ENCODE results near the gene OR13C4.
"Not testable (repeated sequence)": the region's sequence is repeated elsewhere in the genome, so short reads cannot be mapped to it uniquely, and the experiment has no call there.

OR13C4 gene

GRCh38 chr9:104555521-104555920 is 28.5 kb upstream of the OR13C4 start:
- no peak for DNase-seq
- Histone ChIP-seq H3K4me1 (no peaks in the 10 kb centered on the region), H3K36me3 (no peaks in the 10 kb centered on the region)

DNA sequence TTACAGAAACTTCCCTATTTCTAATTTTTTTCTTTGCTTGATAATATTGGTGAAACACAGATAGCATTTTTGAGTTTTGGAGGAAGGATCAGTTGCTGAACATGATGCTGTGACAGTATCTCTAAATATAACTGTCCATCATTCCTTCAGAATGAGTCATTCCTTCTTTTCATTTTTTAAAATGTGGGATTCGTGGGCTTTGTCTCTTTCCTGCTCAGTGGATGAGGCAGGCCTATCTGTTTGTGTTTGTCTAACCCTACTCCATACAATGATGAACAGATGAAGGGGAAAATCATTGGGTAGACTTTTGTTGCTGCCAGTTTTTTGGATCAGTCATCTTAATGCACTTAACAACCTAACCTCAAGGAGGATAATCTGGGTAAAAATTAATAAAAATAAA is 26.3 kb upstream of the OR13C4 start:
- Histone ChIP-seq H3K4me3 (ENCODE audit: low read depth, low read length) (no peak overlapping the region), H3K36me3 (no peaks in the 10 kb centered on the region), H3K9me3 (no peaks in the 10 kb centered on the region), H3K4me1 (no peaks in the 10 kb centered on the region), H3K27me3 (no peaks in the 10 kb centered on the region)
- TF ChIP-seq, protein P1, sequence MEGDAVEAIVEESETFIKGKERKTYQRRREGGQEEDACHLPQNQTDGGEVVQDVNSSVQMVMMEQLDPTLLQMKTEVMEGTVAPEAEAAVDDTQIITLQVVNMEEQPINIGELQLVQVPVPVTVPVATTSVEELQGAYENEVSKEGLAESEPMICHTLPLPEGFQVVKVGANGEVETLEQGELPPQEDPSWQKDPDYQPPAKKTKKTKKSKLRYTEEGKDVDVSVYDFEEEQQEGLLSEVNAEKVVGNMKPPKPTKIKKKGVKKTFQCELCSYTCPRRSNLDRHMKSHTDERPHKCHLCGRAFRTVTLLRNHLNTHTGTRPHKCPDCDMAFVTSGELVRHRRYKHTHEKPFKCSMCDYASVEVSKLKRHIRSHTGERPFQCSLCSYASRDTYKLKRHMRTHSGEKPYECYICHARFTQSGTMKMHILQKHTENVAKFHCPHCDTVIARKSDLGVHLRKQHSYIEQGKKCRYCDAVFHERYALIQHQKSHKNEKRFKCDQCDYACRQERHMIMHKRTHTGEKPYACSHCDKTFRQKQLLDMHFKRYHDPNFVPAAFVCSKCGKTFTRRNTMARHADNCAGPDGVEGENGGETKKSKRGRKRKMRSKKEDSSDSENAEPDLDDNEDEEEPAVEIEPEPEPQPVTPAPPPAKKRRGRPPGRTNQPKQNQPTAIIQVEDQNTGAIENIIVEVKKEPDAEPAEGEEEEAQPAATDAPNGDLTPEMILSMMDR (IDR thresholded peaks at IDR 0.05; ENCODE audit: low read depth, low read length) = no peak
- DNase-seq = no peak

More at GRCh38 chr9:104555521-104555920, 28.5 kb upstream of the OR13C4 start:
- Histone ChIP-seq H3K9me3 (no peaks in the 10 kb centered on the region), H3K4me3 (ENCODE audit: low read depth, low read length) (no peak overlapping the region), H3K27me3 (no peaks in the 10 kb centered on the region)
- TF ChIP-seq, protein P1 (IDR thresholded peaks at IDR 0.05; ENCODE audit: low read depth, low read length) = no peak

DNA sequence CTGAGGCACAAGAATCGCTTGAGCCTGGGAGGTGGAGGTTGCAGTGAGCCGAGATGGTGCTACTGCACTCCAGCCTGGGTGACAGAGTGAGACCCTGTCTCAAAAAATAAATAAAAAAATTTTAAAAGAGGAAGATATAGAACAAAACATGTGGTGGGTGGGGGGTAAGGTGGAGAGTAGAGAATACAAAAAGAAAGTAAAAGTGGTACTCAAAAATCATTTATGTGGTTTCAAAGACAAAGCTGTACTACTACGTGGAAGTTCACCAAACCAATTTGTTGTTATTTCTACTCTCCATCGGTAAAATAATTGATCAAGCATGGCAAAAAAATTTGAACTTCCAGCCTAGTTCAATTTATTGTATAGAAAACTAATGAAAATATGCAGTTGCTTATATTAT is 17.6 kb upstream of the OR13C4 start:
- DNase-seq = no peak
- H3K36me3 ChIP-seq = no peaks in the 10 kb centered on the region
- no peaks in the 10 kb centered on the region for H3K4me1 ChIP-seq
- H3K9me3 ChIP-seq = no peaks in the 10 kb centered on the region
- no peak overlapping the region for H3K4me3 ChIP-seq (ENCODE audit: low read depth, low read length)
- no peaks in the 10 kb centered on the region for H3K27me3 ChIP-seq
- TF ChIP-seq, protein P1 (IDR thresholded peaks at IDR 0.05; ENCODE audit: low read depth, low read length) = no peak

- Histone ChIP-seq H3K9me3 (no peaks in the 10 kb centered on the region), H3K4me1 (no peaks in the 10 kb centered on the region), H3K27me3 (no peaks in the 10 kb centered on the region), H3K4me3 (ENCODE audit: low read depth, low read length) (no peak overlapping the region), H3K36me3 (no peaks in the 10 kb centered on the region)
- DNase-seq = no peak
- TF ChIP-seq, protein P1 (IDR thresholded peaks at IDR 0.05; ENCODE audit: low read depth, low read length) = no peak
Measured at GRCh38 chr9:104539275-104539674, 12.3 kb upstream of the OR13C4 start.

DNA sequence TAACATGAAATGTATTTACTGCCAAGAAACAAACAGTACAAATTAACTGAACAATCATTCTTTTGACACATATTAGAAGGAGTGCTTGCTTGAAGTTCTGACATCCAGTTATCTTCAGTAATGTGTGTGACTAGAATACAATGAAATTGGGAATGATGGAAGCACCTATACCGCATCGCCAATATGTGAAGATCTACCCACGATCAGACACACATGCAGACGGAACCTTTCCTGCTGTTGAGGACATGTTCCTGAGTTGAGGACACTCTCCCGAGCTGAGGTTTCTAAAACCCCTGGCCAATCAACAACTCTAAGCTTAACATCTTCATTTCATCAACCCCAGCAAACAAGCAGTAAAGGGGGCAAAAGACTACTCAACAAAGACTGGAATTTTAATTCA is 9.7 kb upstream of the OR13C4 start, which contains the start of gene OR13C3:
Gene OR13C3, minus strand, starts transcription at position 101 of the 400 bp plus-strand sequence. CDS start 133 bp downstream, outside the sequence.
- Histone ChIP-seq H3K9me3 (no peaks in the 10 kb centered on the region), H3K4me1 (no peaks in the 10 kb centered on the region), H3K4me3 (ENCODE audit: low read depth, low read length) (no peak within 1 kb of the TSS), H3K27me3 (no peaks in the 10 kb centered on the region), H3K36me3 (no peaks in the 10 kb centered on the region)
- no peak for DNase-seq
- TF ChIP-seq, protein P1 (IDR thresholded peaks at IDR 0.05; ENCODE audit: low read depth, low read length) = no peak

DNA sequence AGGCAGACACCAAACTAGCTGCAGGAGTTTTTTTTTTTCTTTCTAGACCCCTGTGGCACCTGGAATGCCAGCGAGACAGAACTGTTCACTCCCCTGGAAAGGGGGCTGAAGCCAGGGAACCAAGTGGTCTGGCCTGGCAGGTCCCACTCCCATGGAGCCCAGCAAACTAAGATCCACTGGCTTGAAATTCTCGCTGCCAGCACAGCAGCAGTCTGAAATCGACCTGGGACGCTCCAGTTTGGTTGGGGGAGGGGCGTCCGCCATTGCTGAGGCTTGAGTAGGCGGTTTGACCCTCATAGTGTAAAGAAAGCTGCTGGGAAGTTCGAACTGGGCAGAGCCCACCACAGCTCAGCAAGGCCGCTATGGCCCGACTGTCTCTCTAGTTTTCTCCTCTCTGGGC is 6.8 kb downstream of the OR13C4 start:
- H3K9me3 ChIP-seq; H3K4me3 ChIP-seq (ENCODE audit: low read depth, low read length); H3K27me3 ChIP-seq; DNase-seq; H3K36me3 ChIP-seq; H3K4me1 ChIP-seq: not testable (repeated sequence)

DNA sequence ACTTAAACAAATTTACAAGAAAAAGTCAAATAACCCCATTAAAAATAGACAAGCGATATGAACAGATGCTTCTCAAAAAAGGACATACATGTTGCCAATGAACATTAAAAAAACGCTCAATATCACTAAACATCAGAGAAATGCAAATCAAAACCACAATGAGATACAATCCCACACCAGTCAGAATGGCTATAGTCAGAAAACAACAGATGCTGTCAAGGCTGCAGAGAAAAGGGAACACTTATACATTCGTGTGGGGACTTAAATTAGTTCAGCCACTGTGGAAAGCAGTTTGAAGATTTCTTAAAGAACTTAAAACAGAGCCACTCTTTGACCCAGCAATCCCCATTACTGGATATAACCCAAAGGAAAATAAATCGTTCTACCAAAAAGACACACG is 12.1 kb downstream of the OR13C4 start:
- Histone ChIP-seq H3K36me3 (no peaks in the 10 kb centered on the region), H3K4me1 (no peaks in the 10 kb centered on the region), H3K9me3 (no peaks in the 10 kb centered on the region; the same call in 1 of the 2 replicates), H3K4me3 (ENCODE audit: low read depth, low read length) (no peak overlapping the region), H3K27me3 (no peaks in the 10 kb centered on the region)
- DNase-seq = no peak
- TF ChIP-seq, protein P1 (IDR thresholded peaks at IDR 0.05; ENCODE audit: low read depth, low read length) = no peak
